ENCODE results near the gene EME1. TPM values are rescaled to one million over a fixed set of nuclear protein-coding genes. Genes with fewer than 3 reads are reported as not detected.
A peak's percentile ranks its signal among the peaks of the same experiment; 100 is the strongest.

The EME1 gene
- total RNA-seq, 2 donors from 2014 or later: 14.1 to 26.8 TPM

DNA sequence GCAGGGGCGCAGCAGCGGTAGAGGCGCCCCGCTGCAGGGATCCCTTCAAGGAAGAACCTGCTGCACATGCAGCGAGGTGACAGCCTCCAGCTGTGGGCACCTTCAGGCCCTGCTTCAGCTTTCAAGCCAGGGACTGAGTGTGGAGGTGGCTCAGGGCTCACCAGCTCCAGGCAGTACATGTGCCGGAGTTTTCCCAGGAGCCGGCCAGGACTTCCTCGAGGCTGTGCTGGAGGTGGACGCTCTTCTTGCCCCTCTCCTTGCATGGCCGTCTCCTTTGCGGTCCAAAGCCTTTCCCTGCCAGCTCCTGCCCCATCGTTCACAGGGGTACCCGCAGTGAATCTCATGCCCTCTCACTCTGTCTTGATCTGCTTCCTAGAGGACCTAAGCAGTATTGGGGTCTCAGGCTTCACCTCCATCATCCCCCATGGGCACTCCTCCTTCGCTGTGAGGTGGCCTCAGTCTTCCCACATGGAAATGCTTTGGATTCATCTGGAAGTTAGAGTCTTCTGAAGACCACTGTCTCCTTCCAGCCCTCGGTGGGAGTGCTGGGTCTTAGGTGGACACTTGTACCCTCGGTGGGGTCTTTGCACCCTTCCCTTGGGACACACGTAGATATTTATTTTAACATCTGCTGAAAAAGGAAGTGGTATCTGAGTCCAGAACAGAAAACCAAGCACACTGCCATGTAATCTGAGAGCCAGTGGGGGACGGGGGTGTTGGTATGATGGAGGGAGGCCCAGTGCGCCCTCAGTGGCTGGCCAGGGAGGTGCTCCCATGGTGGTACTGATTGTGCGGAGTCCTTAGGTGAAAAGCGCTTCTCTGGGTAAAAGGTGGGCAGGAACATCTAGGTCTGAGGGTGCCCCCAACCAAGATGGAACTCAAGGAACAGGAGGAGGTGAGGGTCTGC lies 20.1 kb upstream of the EME1 start:
- Histone ChIP-seq H3K9me3 (ENCODE audit: control insufficient read depth, low read length) (no peaks in the 10 kb centered on the region), H3K36me3 (ENCODE audit: control insufficient read depth, insufficient read depth, low read length) (peaks cover 43% of the 10 kb centered on the region), H3K4me3 (ENCODE audit: low read length) (no peak overlapping the region), H3K27ac (ENCODE audit: low read depth, low read length) (no peak overlapping the region), H3K9ac (ENCODE audit: extremely low read depth, low read length, poor library complexity, severe bottlenecking) (no peak overlapping the region), H3K4me1 (ENCODE audit: control insufficient read depth, insufficient read depth, low read length) (peaks cover 6% of the 10 kb centered on the region), H3K27me3 (ENCODE audit: control insufficient read depth, insufficient read depth, low read length, poor library complexity, severe bottlenecking) (no peaks in the 10 kb centered on the region)
- peaks cover 67% of the 10 kb centered on the region for H3K36me3 Mint-ChIP-seq (ENCODE audit: low read depth)
- H3K27me3 Mint-ChIP-seq (ENCODE audit: insufficient read depth): peaks cover 5% of the 10 kb centered on the region
- peak; percentile 54 for DNase-seq
- H3K4me3 Mint-ChIP-seq: no peak overlapping the region
- no peak overlapping the region for H3K27ac Mint-ChIP-seq
- H3K4me1 Mint-ChIP-seq: peaks cover 6% of the 10 kb centered on the region
- 88 to 95% methylated on average over 14 to 21 of the region's 21 CpGs for WGBS, 2 experiments (ENCODE audit: insufficient coverage in 1 of 2, insufficient read length in 1 of 2)
- no peaks in the 10 kb centered on the region for H3K9me3 Mint-ChIP-seq
- TF ChIP-seq, protein P1, sequence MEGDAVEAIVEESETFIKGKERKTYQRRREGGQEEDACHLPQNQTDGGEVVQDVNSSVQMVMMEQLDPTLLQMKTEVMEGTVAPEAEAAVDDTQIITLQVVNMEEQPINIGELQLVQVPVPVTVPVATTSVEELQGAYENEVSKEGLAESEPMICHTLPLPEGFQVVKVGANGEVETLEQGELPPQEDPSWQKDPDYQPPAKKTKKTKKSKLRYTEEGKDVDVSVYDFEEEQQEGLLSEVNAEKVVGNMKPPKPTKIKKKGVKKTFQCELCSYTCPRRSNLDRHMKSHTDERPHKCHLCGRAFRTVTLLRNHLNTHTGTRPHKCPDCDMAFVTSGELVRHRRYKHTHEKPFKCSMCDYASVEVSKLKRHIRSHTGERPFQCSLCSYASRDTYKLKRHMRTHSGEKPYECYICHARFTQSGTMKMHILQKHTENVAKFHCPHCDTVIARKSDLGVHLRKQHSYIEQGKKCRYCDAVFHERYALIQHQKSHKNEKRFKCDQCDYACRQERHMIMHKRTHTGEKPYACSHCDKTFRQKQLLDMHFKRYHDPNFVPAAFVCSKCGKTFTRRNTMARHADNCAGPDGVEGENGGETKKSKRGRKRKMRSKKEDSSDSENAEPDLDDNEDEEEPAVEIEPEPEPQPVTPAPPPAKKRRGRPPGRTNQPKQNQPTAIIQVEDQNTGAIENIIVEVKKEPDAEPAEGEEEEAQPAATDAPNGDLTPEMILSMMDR (conservative IDR thresholded peaks at IDR 0.05): no peak

DNA sequence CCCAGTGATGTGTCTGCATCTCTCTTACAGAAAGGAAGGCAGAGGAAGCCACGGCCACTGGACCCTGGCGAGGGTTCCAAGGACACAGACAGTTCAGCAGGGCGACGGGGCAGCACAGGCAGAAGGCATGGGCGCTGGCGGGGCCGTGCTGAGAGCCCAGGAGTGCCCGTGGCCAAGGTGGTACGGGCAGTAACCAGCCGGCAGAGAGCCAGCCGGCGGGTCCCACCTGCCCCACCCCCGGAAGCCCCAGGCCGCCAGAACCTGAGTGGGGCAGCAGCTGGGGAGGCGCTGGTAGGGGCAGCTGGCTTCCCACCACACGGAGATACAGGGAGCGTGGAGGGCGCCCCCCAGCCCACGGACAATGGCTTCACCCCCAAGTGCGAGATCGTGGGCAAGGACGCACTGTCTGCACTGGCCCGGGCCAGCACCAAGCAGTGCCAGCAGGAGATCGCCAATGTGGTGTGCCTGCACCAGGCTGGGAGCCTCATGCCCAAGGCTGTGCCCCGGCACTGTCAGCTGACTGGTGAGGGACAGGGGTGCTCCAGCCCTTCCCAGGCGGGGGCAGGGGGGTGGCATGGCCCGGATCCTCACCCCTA lies 19.3 kb upstream of the EME1 start:
- H3K9me3 Mint-ChIP-seq: no peaks in the 10 kb centered on the region
- WGBS, 2 experiments (ENCODE audit: insufficient coverage in 1 of 2, insufficient read length in 1 of 2): 94 to 95% methylated on average over 21 to 27 of the region's 27 CpGs
- no peak overlapping the region for H3K9ac ChIP-seq (ENCODE audit: extremely low read depth, low read length, poor library complexity, severe bottlenecking)
- H3K9me3 ChIP-seq (ENCODE audit: control insufficient read depth, low read length): no peaks in the 10 kb centered on the region
- no peak overlapping the region for H3K4me3 Mint-ChIP-seq
- peaks cover 1% of the 10 kb centered on the region for H3K27me3 Mint-ChIP-seq (ENCODE audit: insufficient read depth)
- H3K27me3 ChIP-seq (ENCODE audit: control insufficient read depth, insufficient read depth, low read length, poor library complexity, severe bottlenecking): no peaks in the 10 kb centered on the region
- H3K36me3 Mint-ChIP-seq (ENCODE audit: low read depth): peaks cover 71% of the 10 kb centered on the region
- no peaks in the 10 kb centered on the region for H3K4me1 Mint-ChIP-seq
- no peaks in the 10 kb centered on the region for H3K4me1 ChIP-seq (ENCODE audit: control insufficient read depth, insufficient read depth, low read length)
- H3K27ac ChIP-seq (ENCODE audit: low read depth, low read length): no peak overlapping the region
- TF ChIP-seq, protein P1 (conservative IDR thresholded peaks at IDR 0.05): no peak
- no peak overlapping the region for H3K27ac Mint-ChIP-seq
- peak; percentile 35 for DNase-seq
- H3K36me3 ChIP-seq (ENCODE audit: control insufficient read depth, insufficient read depth, low read length): peaks cover 50% of the 10 kb centered on the region
- H3K4me3 ChIP-seq (ENCODE audit: low read length): no peak overlapping the region

DNA sequence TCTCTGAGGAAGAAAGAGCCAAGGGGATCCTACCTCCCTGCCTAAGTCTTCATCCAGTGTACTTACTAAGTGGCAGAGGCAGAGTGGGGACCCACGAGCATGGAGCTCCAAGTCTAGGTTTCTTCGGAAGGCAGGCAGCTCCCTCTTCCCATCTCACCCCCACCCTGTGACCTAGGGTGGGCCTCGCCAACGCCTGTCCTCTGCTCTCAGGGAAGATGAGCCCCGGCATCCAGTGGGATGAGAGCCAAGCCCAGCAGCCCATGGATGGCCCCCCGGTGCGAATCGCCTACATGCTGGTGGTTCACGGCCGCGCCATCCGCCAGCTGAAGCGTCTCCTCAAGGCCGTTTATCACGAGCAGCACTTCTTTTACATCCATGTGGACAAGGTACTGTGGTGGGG lies 18.8 kb upstream of the EME1 start:
- Mint-ChIP-seq H3K4me1 (no peaks in the 10 kb centered on the region), H3K4me3 (no peak overlapping the region), H3K27me3 (ENCODE audit: insufficient read depth) (no peaks in the 10 kb centered on the region), H3K27ac (no peak overlapping the region), H3K36me3 (ENCODE audit: low read depth) (peaks cover 72% of the 10 kb centered on the region), H3K9me3 (no peaks in the 10 kb centered on the region)
- Histone ChIP-seq H3K9me3 (ENCODE audit: control insufficient read depth, low read length) (no peaks in the 10 kb centered on the region), H3K27ac (ENCODE audit: low read depth, low read length) (no peak overlapping the region), H3K4me3 (ENCODE audit: low read length) (no peak overlapping the region), H3K36me3 (ENCODE audit: control insufficient read depth, insufficient read depth, low read length) (peaks cover 55% of the 10 kb centered on the region), H3K9ac (ENCODE audit: extremely low read depth, low read length, poor library complexity, severe bottlenecking) (no peak overlapping the region), H3K4me1 (ENCODE audit: control insufficient read depth, insufficient read depth, low read length) (no peaks in the 10 kb centered on the region), H3K27me3 (ENCODE audit: control insufficient read depth, insufficient read depth, low read length, poor library complexity, severe bottlenecking) (no peaks in the 10 kb centered on the region)
- TF ChIP-seq, protein P1 (conservative IDR thresholded peaks at IDR 0.05): no peak
- WGBS, 2 experiments (ENCODE audit: insufficient coverage in 1 of 2, insufficient read length in 1 of 2): 95 to 98% methylated on average over 8 to 15 of the region's 15 CpGs
- DNase-seq: no peak
